GM21717 (cell line): ENCODE data around the gene ATE1.

Experiments used
- ATAC-seq: cut with Tn5 transposase; IDR thresholded peaks from one replicate; pipeline ENCODE4 v1.9.1; 2021; ENCODE audit warnings: mild to moderate bottlenecking, moderate library complexity; ENCODE audit not compliant: unreplicated experiment

The ATE1 gene

DNA sequence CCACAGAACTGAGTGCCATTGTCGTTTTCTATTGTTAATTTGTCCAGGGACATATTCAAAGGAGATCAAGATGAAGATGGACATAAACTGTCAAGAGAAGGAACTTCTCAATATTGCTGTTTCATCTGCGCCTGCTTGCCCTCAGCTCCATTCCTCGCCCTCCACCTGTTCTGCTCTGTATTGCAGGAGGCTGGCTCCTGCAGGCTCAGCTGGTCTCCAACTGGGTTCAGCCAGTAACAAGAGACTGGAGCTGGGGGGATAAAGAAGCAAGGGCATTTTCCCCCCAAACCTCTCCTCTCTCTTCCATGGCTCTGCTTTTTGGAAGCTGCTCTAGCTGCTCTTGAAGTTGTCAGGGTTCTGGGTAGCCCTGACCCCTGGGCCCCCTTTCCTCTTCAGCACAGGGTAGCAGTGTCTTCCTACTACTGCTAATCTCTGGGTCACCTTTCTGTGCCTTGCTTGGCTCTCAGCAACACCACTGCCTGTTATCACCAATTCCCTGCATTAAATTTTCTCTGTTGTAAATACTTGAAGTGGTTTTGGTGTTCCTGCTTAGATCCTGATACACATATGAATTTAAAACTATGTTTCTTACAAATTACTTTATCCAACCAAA, 180.6 kb downstream of the ATE1 start:
- ATAC-seq = no peak

DNA sequence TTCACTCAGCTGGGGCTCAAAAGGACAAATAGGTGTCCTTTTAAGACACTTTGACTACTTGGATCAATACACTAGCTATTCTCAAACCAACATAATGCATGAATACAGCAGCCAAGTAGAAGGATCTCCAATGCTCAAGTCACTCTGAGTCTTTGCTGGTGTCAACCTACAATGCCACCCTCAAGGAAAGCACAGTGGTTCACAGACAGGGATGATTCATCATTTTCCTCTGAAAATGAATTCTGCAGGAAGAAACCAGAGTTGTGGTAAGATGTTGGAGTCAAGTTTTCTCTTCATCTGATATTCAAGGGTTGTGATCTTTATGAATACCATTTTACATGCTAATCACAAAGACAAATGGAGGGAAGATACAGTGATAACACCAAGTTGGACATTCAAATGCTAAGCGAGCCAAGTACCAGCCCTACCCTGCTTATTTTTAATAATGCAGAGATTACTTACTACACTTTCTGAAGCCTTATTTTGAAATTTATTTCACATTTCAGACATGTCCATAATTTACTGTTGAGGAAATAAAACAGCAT, 186.5 kb downstream of the ATE1 start:
- no peak for ATAC-seq

DNA sequence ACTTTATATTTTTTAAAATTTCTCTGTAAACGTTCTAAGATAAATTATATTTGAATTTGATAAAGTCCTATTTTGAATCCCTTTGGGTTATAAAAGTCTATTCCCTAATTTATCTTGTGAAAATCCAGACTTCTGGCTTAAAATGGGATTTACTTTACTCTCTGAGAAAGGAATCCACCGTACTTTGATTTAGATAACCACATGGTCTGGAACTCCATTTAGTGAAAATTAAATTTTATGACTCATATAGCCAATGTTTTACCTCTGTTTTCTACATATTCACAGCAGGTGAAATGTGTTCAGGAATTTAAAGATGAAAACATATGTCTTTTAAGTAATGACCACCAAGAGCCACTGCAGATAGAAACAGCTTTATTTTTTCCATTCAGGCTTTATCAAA, 187.8 kb downstream of the ATE1 start:
- no peak for ATAC-seq

DNA sequence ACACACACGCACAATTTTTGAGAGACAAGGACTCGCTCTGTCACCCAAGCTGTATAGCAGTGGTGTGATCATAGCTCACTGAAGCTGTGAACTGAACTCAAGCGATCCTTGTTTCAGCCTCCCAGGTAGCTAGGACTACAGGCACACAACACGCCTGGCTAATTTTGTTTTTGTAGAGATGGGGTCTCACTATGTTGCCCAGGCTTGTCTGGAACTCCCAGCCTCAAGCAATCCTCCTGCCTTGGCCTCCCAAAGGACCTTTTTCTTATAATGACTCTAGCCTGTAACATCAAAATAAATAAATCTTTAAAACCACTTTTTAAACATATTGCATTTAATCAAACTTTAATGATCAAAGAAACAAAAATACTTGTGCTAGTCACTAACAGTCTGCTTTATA, 188.7 kb downstream of the ATE1 start:
- ATAC-seq = no peak

DNA sequence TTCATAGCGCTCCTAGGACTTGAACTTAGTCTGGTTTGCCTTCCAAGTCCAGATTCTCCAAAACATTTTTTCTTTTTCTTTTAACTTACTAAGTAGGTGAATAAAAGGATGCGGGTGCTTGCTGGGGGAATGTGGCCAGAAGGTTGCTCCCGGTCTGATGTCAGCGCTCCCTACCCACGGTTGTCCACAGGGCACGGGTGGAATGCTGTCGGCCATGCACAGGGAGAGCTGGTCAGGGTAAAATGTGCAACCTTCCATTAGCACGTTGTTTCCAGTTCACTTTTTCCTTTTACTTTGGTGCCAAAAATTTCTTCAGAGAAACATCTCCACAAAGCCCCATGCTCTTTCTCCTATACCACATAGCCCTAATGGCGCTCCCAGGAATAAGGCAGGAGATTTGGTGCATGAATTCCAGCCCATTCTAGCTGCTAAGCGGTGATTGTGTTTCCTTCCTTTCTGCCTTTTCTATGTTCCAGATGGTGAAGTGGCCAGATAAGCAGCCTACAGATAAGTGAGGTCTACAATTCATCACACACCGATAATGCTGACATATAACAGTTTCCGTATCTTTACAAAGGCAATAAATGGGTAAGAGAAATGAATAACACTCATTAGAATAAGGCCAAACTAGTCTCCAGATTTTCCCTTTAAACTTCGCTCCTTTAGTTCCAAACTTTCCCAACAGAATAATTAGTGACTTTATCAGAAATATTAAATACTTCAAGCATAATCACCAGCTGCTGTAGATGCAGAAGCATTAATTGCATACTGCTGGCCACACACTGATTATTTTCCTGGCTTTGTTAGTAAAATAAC, 191.3 kb downstream of the ATE1 start:
- no peak for ATAC-seq

DNA sequence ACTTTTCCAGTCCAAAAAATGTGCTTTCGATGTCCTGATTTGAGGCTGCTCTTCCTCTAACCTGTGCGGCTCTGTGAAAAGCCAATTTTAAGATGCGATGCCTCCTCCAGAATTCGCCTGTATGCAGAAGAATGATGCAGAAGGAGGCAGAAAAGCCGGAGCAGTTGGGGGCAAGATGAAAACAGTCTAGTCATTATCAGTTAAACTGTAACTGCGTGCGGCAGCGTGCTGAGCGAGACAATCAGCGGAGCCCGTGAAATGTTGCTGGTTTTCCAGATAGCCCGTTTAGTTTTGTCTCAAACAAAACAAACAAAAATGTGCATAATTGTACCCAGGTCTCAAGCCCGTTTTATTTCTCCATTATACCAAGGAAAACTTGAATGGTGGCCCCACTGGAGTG, 192.6 kb downstream of the ATE1 start:
- no peak for ATAC-seq

DNA sequence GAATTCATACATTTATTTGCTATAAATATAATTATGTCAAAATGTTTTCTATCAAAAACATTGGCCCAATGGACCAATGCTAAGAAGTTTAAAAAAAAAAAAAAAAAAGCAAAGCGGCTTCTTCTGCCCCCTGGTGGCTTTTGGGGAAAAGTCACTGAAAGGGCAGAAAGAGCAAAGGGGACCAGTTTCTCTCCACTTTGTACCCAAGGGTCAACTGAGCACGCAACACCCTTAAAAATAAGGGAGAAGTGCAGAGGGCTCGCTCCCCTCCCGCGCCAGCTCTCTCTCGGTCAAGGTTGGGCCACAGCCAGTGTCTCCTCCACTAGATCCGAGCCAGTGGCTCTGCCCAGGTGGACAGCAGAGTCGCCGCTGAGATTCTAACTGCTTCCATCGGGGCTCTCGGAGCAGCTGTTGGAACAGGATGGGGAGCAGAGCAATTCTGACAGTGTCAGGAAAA, 193.2 kb downstream of the ATE1 start:
- ATAC-seq = no peak

DNA sequence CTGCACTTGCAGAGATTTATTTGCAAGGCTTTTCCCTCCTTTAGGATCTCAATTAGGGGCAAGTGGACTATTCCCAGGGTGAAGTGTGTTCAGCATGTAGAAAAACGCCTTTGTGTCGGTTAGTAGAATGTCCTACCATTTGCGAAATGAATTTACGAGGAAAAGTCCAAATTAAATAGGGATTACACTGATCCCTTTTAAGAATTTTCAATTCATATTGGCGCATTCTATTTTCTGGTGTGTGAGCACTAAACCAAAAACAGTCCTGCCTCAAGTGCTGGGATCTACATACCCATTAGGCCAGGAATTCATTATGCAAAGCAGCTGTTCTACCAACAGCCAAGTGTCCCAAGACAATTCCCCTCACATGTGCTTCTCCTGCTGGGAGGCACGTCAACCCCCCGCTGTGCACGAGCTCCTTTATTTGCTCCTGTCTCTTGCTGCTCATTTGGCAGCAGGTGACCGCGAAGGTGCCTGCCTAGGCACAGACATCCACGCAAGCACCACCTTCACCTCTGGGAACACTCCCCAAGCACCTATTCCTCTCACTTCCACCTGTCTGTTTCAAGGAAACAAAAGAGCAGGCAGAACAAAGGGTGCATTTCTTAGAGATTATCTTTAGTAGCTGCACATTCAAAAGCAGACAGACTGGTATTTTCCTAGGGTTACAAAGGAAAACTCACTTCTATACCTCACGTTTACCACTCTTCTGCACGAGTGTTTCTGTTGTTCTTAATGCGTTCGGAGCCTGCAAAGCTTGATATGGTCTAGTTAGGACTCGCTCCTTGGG, 195.0 kb downstream of the ATE1 start:
- ATAC-seq = no peak

DNA sequence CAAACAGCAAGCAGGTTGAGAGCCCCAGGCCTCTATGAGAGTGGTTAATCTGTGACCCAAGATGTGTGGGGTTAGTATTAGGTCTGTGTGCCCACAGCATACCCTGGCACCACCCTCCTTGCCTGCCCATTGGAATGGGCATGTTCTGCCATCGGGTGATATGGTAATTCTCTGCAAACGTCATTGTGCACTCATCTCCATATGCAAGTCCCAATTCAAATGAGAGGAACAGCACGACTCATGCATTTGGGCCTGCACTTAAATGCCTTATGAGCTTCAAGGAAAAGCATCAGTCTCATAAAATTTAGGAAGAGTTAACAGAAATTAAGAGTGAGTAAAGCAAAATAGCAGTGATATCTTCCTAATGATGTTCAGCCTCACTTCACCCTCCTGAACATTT, 195.7 kb downstream of the ATE1 start:
- ATAC-seq = no peak

DNA sequence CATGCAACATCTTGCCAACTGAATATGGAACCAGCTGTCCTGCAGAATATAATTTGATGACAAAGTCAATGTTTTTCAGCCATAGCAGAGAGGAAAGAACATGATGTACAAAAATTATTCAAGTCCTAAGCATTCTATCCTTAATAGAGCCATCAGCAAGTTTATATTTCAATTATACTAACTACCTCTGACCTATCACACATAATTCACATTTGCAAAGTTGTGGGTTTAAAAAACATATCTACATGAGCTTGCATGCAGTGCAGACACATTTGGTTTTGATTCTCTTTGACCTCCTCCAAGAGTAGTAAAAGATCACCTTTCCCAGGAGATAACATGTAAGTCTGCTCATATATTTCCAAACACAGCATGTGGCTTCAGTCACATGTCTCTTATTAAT, 203.5 kb downstream of the ATE1 start:
- ATAC-seq = no peak

DNA sequence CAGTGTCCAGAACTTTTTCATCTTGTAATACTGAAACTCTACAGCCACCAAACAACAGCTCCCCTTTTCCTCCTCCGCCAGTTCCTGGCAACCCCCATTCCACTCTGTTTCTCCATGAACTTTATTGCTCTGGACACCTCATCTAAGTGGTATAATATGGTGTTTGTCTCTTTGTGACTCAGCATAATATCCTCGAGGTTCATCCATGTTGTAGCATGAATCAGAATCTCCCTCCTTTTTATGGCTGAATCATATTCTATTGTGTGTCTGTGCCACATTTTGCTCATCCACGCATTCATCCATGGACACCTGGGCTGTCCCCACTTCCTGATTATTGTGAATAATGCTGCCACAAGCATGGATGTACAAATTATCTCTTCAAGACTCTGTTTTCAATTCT, 205.2 kb downstream of the ATE1 start:
- ATAC-seq = no peak

DNA sequence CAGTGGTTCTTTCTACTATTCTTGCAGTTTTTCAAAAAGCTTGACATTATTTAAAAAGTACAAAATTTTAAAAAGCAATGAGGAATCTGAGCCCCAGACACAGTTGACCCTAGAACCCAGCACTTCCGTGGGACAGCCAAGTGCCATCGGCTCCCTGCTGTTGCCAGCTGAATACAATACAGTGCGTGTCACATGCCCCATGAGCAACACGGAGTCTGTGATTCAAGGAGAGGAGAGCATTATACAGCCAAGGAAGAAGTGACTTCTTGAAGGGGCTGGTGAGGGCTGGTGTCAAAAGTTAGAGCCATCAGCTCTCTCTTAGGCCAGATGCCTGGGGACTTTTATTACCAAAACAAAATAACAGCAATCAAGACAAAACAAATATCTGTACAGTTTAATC, 206.6 kb downstream of the ATE1 start:
- no peak for ATAC-seq

DNA sequence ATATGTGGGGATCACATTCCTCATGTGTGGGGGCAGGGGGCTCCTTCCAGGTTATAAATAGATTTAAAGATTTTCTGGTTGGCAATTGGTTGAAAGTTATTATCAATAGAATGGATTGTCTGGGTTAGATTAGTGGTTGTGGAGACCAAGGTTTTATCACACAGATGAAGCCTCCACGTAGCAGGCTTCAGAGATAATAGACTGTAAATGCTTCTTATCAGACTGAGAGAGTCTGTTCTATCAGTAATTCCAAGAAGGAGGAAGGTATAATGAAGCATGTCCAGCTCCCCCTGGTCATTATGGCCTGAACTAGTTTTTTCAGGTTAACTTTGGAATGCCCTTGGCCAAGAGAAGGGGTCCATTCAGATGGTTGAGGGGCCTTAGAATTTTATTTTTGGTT, 211.9 kb downstream of the ATE1 start:
- no peak for ATAC-seq

DNA sequence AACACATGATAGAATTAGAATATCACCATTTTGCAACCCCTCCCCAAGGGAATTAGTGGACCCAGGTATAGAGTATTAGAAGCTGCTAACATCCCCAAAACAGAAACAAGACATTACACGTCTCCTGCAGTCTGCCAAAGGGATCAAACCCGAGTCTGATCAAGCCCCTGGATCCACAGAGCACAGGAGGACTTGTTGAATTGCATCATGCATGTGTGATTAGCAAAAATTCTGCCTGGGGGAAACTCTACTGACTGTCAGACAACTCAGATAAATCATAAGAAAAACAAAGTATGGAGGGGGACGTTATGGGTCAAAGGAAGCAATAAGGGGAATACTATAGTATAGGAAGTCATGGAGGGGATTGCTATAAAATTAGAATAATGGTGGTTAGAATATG, 212.8 kb downstream of the ATE1 start:
- no peak for ATAC-seq

DNA sequence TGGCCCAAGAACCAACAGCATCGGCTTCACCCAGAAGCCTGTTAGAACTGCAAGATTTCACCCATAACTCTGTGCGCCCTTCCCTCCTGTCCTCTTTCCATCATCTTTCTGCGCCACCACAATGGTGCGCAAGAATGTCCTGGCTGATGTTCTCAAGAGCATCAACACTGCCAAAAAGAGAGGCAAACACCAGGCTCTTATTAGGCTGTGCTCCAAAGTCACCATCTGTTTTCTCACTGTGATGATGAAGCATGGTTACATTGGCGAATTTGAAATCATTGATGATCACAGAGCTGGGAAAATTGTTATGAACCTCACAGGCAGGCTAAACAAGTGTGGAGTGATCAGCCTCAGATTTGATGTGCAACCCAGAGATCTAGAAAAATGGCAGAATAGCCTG, 214.3 kb downstream of the ATE1 start:
- no peak for ATAC-seq

DNA sequence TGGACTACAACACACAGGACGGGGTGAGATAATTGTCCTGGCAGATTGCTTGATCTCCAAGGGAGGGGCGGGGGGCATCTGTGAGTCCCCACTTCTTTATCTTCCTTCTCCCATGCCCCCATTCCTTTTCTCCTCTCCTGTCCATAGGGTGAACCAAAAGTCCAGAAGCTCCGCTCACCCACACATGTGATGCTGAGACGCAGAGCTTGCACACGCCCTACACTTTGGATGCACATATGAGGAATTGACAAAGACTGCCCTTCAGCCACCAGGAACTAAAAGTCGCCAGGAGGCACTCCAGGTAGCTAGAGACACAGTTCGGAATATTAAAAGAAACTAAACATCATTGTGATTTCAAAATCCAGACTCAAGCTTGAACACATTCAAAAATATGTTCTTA, 216.9 kb downstream of the ATE1 start:
- no peak for ATAC-seq

DNA sequence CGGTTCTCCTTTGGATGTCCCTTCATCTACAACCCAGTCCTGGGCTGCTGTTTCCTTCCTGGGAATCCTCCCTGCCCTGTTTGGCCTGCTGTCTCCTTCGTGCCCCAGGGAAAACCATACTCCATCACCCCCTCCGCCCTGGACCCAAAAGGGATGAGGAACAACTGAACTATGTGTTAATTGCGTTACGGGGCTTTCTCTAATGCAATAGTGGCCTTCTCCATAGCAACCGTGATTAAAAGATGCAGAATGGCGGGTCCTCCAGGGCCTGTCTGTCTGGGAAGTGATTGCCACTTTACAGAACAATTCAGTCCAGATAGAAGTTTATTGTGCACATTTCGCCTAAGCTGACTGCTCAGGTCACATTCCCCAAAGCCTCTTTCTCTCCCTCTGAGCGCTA, 217.6 kb downstream of the ATE1 start:
- ATAC-seq = no peak

DNA sequence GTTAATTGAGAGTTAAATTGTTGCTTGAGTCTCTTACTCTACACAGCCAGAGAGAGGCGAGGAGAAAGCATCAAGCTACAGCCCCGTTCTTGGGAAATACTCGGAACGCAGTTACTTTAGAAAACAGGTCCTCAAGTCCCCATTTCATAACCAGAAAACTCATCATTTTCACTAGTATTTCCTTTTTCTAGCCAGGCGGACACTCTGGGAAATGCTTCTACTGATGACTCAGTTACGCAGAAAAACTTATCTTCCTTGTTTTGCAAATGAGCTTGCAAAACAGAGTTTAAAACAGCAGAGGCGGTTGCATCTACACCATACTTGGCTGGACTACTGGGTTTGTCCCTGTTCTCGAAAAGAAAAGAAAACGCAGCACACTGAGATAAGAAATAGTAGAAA, 218.2 kb downstream of the ATE1 start:
- no peak for ATAC-seq

DNA sequence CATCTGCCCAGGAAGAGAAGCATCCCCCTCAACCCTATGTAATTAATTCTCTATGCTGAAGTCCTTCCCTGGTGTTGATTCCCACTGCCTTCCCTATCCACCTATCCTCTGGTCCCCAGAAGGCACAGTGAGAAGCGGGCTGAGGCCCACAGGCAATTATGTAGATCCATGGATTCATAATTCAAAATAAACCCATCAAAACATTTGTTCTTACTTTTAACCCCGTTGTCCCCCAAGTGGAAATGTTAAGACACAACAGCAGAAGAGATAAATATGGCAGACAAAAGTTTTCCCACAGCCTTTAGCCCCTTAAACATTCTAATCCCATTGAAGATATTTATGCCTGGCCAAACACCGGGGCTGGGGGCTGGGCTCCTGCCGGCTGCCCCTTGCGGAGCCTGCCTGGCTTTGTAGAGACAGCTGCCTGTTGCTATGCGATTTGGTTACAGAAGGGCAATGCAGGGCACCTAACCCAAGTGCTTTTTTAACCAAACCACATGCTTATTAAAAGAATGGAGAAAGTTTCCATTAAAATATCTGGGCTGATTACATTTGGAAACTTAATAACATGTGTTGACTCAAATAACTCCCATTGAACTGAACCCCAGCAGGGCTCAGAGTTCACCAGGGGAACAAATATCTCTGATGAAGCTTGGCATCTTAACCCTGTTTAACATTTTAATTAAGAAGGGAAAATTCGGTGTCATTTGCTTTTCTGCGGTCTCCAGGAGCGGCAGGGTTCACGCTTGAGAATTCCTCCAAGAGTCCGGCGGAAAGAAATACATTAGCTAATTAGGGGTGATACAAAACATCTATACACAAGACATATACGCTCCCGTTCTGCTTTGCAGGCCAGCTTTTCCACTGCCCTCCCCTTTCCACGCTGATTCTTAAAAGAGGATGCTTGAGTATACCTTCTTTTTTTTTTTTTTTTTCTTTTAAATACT, 218.8 kb downstream of the ATE1 start:
- no peak for ATAC-seq
